AG04449 (cell line): ENCODE data around the gene FKBP2.

Source experiments
- CTCF ChIA-PET: fragments of 350-600 bp; formaldehyde crosslinking; extraction: SDS; loops from one replicate; lab custom pipeline; 2021; ENCODE audit warnings: antibody characterized with exemption; lab: Yijun Ruan, JAX
- POLR2A ChIA-PET: fragments of 400-600, 350-600 bp; formaldehyde crosslinking; extraction: SDS; loops from one replicate; lab custom pipeline; 2020; ENCODE audit warnings: antibody characterized with exemption, inconsistent platforms; lab: Yijun Ruan, JAX
- DNase-seq: peaks from one replicate; pipeline ENCODE4 v3.0.0-alpha.2; 2010; ENCODE audit warnings: low read depth, low spot score
- H3K4me3 ChIP-seq: 2 replicates; pipeline ENCODE4 v1.5.1; 2011; ENCODE audit warnings: low read depth, mild to moderate bottlenecking, control low read depth, low read length
- TF ChIP-seq, protein P1 (sequence below): IDR thresholded peaks from one replicate; pipeline ENCODE4 v1.5.1; 2011; ENCODE audit warnings: mild to moderate bottlenecking, moderate library complexity, low read length, control low read depth, inconsistent platforms; ENCODE audit not compliant: insufficient read depth; ENCODE audit errors: missing control alignments

FKBP2 gene

DNA sequence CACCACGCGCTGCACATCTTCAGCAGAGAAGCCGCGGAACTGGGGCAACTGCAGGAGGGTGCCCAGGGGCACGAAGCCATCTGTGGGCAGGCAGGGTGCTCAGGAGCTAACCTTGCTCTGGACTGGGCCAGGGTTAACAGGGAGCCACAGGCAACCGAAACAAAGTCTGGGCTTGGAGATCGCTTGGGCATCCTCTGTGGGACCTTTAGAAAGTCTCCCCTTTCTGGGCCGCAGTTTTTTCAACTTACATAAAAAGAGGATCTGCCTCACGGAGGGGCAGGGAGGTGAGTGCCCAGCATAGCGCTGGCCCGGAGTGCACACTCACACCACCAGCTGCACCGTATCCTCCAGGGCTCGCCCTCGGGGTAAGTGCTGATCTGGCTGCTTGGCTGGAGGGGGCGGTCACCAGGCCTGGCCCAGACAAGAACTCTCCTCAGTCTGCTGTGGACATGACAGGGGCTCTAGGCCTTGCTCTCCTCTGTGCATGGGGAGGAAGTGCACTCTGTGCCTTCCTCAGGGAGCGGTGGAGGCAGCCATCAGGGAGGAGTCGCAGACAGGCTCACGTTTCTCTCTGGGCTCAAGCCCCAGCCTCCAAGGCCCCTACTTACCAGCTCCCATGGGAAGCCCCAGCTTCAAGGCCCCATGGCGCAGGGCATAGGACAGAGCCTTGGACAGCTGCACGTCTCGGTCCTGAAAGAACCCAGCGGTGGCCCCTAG lies 15.8 kb upstream of the FKBP2 start:
- H3K4me3 ChIP-seq: peak overlapping the region; percentile 91
- ChIA-PET POLR2A (interaction anchor here (1.6 kb wide), 1 partner anchor 11 kb away, joined by 6 read pairs; no protein-coding TSS in a partner anchor), CTCF (interaction anchor here (0.6 to 5.2 kb wide), 6 partner anchors 10 to 79 kb away, joined by 3 to 56 read pairs (median 6); partner anchors contain the start of gene FERMT3)
- TF ChIP-seq, protein P1, sequence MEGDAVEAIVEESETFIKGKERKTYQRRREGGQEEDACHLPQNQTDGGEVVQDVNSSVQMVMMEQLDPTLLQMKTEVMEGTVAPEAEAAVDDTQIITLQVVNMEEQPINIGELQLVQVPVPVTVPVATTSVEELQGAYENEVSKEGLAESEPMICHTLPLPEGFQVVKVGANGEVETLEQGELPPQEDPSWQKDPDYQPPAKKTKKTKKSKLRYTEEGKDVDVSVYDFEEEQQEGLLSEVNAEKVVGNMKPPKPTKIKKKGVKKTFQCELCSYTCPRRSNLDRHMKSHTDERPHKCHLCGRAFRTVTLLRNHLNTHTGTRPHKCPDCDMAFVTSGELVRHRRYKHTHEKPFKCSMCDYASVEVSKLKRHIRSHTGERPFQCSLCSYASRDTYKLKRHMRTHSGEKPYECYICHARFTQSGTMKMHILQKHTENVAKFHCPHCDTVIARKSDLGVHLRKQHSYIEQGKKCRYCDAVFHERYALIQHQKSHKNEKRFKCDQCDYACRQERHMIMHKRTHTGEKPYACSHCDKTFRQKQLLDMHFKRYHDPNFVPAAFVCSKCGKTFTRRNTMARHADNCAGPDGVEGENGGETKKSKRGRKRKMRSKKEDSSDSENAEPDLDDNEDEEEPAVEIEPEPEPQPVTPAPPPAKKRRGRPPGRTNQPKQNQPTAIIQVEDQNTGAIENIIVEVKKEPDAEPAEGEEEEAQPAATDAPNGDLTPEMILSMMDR: no peak
- DNase-seq: no peak

DNA sequence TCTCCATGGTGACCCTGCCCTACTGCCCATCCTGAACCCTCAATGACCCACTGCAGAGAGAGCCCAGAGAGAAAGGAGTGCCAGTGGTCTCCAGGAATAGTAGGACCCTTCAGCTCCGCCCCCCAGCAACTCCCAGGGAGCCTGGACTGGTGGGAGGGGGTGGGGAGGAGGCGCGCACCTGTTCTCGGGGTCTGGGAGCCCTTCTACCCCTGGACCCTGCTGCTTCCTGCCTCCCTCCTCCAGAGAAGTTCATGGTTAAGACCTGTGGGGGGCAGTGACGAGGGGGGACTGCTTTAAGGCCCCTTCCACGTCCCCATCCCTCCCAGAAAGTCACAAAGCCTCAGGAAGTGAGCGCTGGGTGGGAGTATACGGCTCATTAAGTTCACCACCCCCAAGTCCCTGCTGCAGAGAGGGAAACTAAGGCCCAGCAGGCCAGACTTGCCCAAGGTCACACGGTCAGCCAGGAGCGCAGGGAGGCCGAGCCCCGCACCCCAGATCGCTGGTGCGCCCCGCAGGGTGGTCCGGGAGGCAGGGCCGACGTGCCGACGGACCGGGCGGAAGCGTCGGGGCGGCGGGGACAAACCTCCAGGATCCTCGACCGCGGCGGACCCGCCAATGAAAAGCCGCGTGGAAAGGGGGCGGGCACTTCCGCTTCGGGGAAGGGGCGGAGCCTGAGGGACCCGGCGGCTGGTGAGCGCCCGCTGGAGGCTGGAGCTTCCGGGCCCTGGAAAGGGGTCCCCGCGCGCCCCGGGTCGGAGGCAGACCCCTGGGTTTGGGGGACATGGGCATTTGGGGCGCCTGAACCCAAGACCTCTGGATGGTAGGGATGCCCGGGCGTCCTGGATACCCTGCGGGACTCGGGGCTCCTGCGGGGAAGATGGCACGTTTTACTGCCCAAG lies 15.0 kb upstream of the FKBP2 start, which contains the start of the genes NUDT22 and TRPT1:
Gene NUDT22 (plus strand): TSS at position 667 of the 899 bp plus-strand sequence. CDS start 379 bp downstream, outside the sequence.
Gene TRPT1 (minus strand): TSS at position 579 of the 899 bp plus-strand sequence. CDS start 326 bp downstream, at position 253.
- CTCF ChIA-PET: interaction anchor here (0.6 to 5.2 kb wide), 10 partner anchors 10 to 78 kb away, joined by 3 to 56 read pairs (median 4); partner anchors contain the start of gene FERMT3
- POLR2A ChIA-PET: interaction anchor here (0.9 to 2.5 kb wide), 7 partner anchors 11 to 44 kb away, joined by 3 to 20 read pairs (median 5); partner anchors contain the start of gene FKBP2
- H3K4me3 ChIP-seq: peak within 1 kb of the TSS; percentile 91
- no peak for DNase-seq
- TF ChIP-seq, protein P1: peak; percentile 27

GRCh38 chr11:64226507-64227051 lies 14.3 kb upstream of the FKBP2 start:
- peak overlapping the region; percentile 91 for H3K4me3 ChIP-seq
- ChIA-PET CTCF (interaction anchor here (1.0 to 5.2 kb wide), 8 partner anchors 12 to 77 kb away, joined by 3 to 56 read pairs (median 6); partner anchors contain the start of gene FERMT3), POLR2A (interaction anchor here (0.8 to 2.5 kb wide), 8 partner anchors 12 to 44 kb away, joined by 3 to 20 read pairs (median 4); partner anchors contain the start of gene FKBP2)
- TF ChIP-seq, protein P1: no peak
- no peak for DNase-seq

- ChIA-PET CTCF (interaction anchor here (1.5 to 5.2 kb wide), 5 partner anchors 20 to 76 kb away, joined by 4 to 56 read pairs (median 9); partner anchors contain the start of gene FERMT3), POLR2A (interaction anchor here (2.5 kb wide), 1 partner anchor 14 kb away, joined by 20 read pairs; the partner anchor contains the start of gene FKBP2)
- TF ChIP-seq, protein P1: no peak
- peak overlapping the region; percentile 91 for H3K4me3 ChIP-seq
- DNase-seq: no peak
These were observed 13.4 kb upstream of the FKBP2 start for GRCh38 chr11:64227405-64227956.

DNA sequence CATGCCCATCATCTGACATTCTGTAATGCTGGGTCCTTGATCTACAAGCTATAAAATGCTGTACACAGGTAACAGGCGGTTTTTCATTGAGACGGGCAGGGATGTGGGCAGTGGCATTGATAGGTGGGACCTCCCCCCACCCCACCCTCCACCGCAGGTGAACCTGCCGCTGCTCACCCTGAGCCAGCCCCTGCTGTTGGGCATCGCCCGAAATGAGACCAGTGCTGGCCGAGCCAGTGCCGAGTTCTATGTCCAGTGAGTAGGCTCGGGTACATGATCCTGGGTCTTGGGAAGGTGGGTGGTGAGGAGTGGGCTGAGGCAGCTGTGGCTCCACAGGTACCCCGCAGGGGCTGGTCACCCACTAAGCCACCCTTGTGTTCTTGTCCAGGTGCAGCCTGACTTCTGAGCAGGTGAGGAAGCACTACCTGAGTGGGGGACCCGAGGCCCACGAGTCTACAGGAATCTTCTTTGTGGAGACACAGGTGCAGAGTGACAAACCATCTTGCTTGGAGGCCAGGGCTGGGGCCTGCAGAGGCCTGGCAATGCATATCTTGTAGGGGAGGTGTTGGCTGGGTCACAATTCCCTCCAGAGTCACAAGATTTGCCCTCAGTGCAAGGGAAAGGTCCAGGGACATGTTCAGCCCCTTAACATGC lies 11.7 kb upstream of the FKBP2 start:
- no peak overlapping the region for H3K4me3 ChIP-seq
- ChIA-PET CTCF (interaction anchor here (3.2 kb wide), 1 partner anchor 25 kb away, joined by 10 read pairs; no protein-coding TSS in a partner anchor), POLR2A (interaction anchor here (1.0 kb wide), 1 partner anchor 44 kb away, joined by 3 read pairs; the partner anchor contains the start of gene STIP1)
- DNase-seq: no peak
- TF ChIP-seq, protein P1: no peak
